ENCODE results near the gene LSM14B.

Gene LSM14B

DNA sequence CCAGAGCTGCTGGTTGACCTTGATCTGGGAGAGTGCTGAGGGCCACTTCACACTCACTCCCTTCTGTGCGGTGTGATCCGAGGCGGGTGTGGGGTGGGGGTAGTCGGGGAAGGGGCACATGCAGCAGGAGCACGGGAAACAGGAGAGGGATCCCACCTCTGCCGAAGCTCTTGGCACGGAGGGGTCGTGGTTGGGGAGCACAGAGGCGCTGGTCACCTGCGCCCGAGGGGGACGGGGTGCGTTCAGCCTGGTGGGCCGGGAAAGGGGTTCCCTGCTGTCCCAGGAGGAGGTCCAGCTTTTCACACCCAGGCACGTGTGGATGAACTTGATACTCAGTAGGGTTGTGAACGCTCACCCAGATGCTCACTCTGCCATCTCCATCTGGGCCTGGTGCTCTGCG lies 38.6 kb downstream of the LSM14B start:
- Histone ChIP-seq H3K27ac (ENCODE audit: low read length) (no peak overlapping the region), H3K9ac (ENCODE audit: low read depth, low read length) (no peak overlapping the region), H3K9me3 (ENCODE audit: insufficient read depth, low read depth, low read length) (no peaks in the 10 kb centered on the region), H3K4me3 (ENCODE audit: low read length) (no peak overlapping the region), H3K27me3 (ENCODE audit: insufficient read depth, low read length) (no peaks in the 10 kb centered on the region), H3K4me1 (ENCODE audit: insufficient read depth, low read length) (peaks cover 6% of the 10 kb centered on the region; the same call in 1 of the 2 replicates), H3K36me3 (ENCODE audit: insufficient read depth, low read depth, low read length) (peaks cover 64% of the 10 kb centered on the region)

DNA sequence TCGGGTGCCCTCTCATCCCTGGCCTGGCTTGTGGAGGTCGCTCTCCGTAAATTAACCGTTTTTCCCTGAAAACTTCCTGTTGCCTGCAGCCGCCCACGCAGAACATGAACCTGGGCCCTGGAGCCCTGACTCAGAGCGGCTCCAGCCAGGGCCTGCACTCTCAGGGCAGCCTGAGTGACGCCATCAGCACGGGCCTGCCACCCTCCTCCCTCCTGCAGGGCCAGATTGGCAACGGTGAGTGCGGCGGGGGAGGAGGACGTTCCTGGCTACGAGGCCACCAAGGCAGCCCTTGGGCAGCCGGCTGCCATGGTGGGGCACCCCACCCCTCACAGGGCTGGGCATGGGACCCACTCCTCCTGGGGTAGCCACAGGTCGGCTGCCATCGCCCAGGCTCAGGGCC lies 39.1 kb downstream of the LSM14B start:
- Histone ChIP-seq H3K9ac (ENCODE audit: low read depth, low read length) (no peak overlapping the region), H3K4me3 (ENCODE audit: low read length) (no peak overlapping the region), H3K27me3 (ENCODE audit: insufficient read depth, low read length) (no peaks in the 10 kb centered on the region), H3K36me3 (ENCODE audit: insufficient read depth, low read depth, low read length) (peaks cover 68% of the 10 kb centered on the region), H3K4me1 (ENCODE audit: insufficient read depth, low read length) (peaks cover 4% of the 10 kb centered on the region; the same call in 1 of the 2 replicates), H3K27ac (ENCODE audit: low read length) (no peak overlapping the region), H3K9me3 (ENCODE audit: insufficient read depth, low read depth, low read length) (no peaks in the 10 kb centered on the region)

GRCh38 chr20:62162765-62163484 lies 40.6 kb downstream of the LSM14B start:
- Histone ChIP-seq H3K9me3 (ENCODE audit: insufficient read depth, low read depth, low read length) (no peaks in the 10 kb centered on the region), H3K4me3 (ENCODE audit: low read length) (no peak overlapping the region), H3K27me3 (ENCODE audit: insufficient read depth, low read length) (no peaks in the 10 kb centered on the region), H3K4me1 (ENCODE audit: insufficient read depth, low read length) (no peaks in the 10 kb centered on the region), H3K9ac (ENCODE audit: low read depth, low read length) (no peak overlapping the region), H3K36me3 (ENCODE audit: insufficient read depth, low read depth, low read length) (peaks cover 76% of the 10 kb centered on the region), H3K27ac (ENCODE audit: low read length) (no peak overlapping the region)

- Histone ChIP-seq H3K9me3 (ENCODE audit: insufficient read depth, low read depth, low read length) (no peaks in the 10 kb centered on the region), H3K27me3 (ENCODE audit: insufficient read depth, low read length) (no peaks in the 10 kb centered on the region), H3K4me1 (ENCODE audit: insufficient read depth, low read length) (no peaks in the 10 kb centered on the region), H3K4me3 (ENCODE audit: low read length) (no peak overlapping the region), H3K9ac (ENCODE audit: low read depth, low read length) (no peak overlapping the region), H3K36me3 (ENCODE audit: insufficient read depth, low read depth, low read length) (peaks cover 82% of the 10 kb centered on the region), H3K27ac (ENCODE audit: low read length) (no peak overlapping the region)
Measured at GRCh38 chr20:62163485-62163865, 41.2 kb downstream of the LSM14B start.

GRCh38 chr20:62163986-62164762 lies 41.9 kb downstream of the LSM14B start:
- H3K9me3 ChIP-seq (ENCODE audit: insufficient read depth, low read depth, low read length): no peaks in the 10 kb centered on the region
- no peak overlapping the region for H3K27ac ChIP-seq (ENCODE audit: low read length)
- no peaks in the 10 kb centered on the region for H3K4me1 ChIP-seq (ENCODE audit: insufficient read depth, low read length)
- H3K4me3 ChIP-seq (ENCODE audit: low read length): no peak overlapping the region
- peaks cover 88% of the 10 kb centered on the region for H3K36me3 ChIP-seq (ENCODE audit: insufficient read depth, low read depth, low read length)
- H3K27me3 ChIP-seq (ENCODE audit: insufficient read depth, low read length): no peaks in the 10 kb centered on the region
- H3K9ac ChIP-seq (ENCODE audit: low read depth, low read length): no peak overlapping the region

DNA sequence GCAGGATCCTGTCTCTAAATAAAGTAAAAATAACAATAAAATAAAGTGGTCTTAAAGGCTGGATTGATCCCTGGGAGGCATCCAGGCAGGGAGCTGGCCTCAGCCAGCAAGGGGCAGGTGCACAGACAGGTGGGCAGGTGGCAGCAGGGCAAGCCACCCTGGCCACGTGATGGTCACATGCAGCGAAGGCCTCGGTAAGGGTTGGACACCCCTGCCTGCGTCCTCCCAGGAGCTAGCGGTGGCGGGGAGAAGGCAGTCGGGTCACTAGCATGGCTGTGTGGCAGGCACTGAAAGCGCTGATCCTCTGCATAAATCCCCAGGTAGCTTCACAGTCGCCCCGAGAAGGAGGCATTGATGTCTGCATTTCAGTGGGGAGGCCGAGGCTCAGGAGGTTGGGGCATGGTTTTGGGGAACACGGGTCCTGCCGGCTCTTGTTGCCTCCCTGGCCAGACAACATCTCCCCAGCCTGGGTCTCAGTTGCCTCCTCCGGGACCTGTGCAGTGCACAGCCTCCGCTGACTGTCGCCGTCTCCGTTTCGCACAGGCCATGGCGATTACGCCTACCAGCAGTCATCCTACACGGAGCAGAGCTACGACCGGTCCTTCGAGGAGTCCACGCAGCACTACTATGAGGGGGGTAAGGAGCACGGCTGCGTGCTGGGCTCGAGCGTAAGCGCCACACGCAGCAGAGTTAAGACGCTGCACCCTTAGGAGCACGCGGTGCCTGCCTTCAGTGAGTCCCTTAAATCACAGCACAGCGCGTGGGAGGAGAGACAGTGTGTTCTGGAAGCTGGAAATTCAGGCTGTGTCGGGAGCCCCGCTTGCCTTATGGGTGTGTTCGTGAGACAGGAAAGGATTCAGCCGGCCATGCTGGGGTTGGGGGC lies 42.8 kb downstream of the LSM14B start:
- Histone ChIP-seq H3K9ac (ENCODE audit: low read depth, low read length) (no peak overlapping the region), H3K27me3 (ENCODE audit: insufficient read depth, low read length) (no peaks in the 10 kb centered on the region), H3K27ac (ENCODE audit: low read length) (no peak overlapping the region), H3K4me3 (ENCODE audit: low read length) (no peak overlapping the region), H3K36me3 (ENCODE audit: insufficient read depth, low read depth, low read length) (peaks cover 83% of the 10 kb centered on the region), H3K9me3 (ENCODE audit: insufficient read depth, low read depth, low read length) (no peaks in the 10 kb centered on the region), H3K4me1 (ENCODE audit: insufficient read depth, low read length) (no peaks in the 10 kb centered on the region)

- Histone ChIP-seq H3K4me1 (ENCODE audit: insufficient read depth, low read length) (no peaks in the 10 kb centered on the region), H3K9me3 (ENCODE audit: insufficient read depth, low read depth, low read length) (no peaks in the 10 kb centered on the region), H3K9ac (ENCODE audit: low read depth, low read length) (no peak overlapping the region), H3K27me3 (ENCODE audit: insufficient read depth, low read length) (no peaks in the 10 kb centered on the region), H3K27ac (ENCODE audit: low read length) (no peak overlapping the region), H3K4me3 (ENCODE audit: low read length) (no peak overlapping the region), H3K36me3 (ENCODE audit: insufficient read depth, low read depth, low read length) (peaks cover 78% of the 10 kb centered on the region)
Measured at GRCh38 chr20:62165762-62166399, 43.6 kb downstream of the LSM14B start.

DNA sequence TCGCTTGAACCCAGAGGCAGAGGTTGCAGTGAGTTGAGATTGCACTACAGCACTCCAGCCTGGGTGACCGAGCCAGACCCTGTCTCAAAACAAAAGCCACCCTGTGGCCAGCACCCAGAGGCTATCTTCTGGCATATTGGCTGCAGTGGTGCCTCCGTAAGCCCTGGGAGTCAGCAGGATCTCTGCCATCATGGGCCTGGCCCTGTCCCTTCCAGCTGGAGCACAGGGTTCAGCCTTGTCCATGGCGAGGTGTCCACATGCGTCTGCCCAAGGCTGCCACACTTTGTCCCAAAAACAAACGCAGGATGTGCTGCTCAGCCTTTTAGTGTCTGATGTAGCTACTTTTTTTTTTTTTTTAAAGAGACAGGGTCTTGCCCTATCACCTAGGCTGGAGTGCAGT lies 45.2 kb downstream of the LSM14B start:
- Histone ChIP-seq H3K9ac (ENCODE audit: low read depth, low read length) (no peak overlapping the region), H3K36me3 (ENCODE audit: insufficient read depth, low read depth, low read length) (peaks cover 66% of the 10 kb centered on the region), H3K27ac (ENCODE audit: low read length) (no peak overlapping the region), H3K4me3 (ENCODE audit: low read length) (no peak overlapping the region), H3K9me3 (ENCODE audit: insufficient read depth, low read depth, low read length) (no peaks in the 10 kb centered on the region), H3K27me3 (ENCODE audit: insufficient read depth, low read length) (no peaks in the 10 kb centered on the region), H3K4me1 (ENCODE audit: insufficient read depth, low read length) (no peaks in the 10 kb centered on the region)

DNA sequence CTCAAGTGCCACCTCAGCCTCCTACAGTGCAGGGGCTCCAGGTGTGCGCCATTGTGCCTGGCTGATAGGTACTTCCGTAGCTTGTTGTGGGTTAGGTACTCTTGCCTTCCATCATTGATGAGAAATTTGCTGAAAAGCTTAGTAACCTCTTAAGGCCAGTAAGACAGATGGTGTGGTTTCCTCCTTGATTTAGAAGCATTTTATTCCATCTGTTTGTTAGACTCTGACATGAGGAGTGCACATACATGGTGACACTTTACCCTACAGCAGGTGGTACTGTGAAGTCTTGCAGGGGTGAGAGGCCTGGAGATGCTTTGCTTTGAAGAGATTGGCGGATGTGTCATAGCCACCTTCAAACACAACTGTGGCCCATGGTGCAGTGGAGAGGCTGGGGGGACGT lies 45.8 kb downstream of the LSM14B start:
- Histone ChIP-seq H3K27me3 (ENCODE audit: insufficient read depth, low read length) (no peaks in the 10 kb centered on the region), H3K4me3 (ENCODE audit: low read length) (no peak overlapping the region), H3K36me3 (ENCODE audit: insufficient read depth, low read depth, low read length) (peaks cover 63% of the 10 kb centered on the region), H3K9me3 (ENCODE audit: insufficient read depth, low read depth, low read length) (no peaks in the 10 kb centered on the region), H3K9ac (ENCODE audit: low read depth, low read length) (no peak overlapping the region), H3K27ac (ENCODE audit: low read length) (no peak overlapping the region), H3K4me1 (ENCODE audit: insufficient read depth, low read length) (no peaks in the 10 kb centered on the region)

GRCh38 chr20:62168890-62169435 lies 46.7 kb downstream of the LSM14B start:
- H3K9ac ChIP-seq (ENCODE audit: low read depth, low read length): no peak overlapping the region
- H3K36me3 ChIP-seq (ENCODE audit: insufficient read depth, low read depth, low read length): peaks cover 58% of the 10 kb centered on the region
- no peaks in the 10 kb centered on the region for H3K27me3 ChIP-seq (ENCODE audit: insufficient read depth, low read length)
- no peaks in the 10 kb centered on the region for H3K9me3 ChIP-seq (ENCODE audit: insufficient read depth, low read depth, low read length)
- H3K4me3 ChIP-seq (ENCODE audit: low read length): no peak overlapping the region
- no peaks in the 10 kb centered on the region for H3K4me1 ChIP-seq (ENCODE audit: insufficient read depth, low read length)
- no peak overlapping the region for H3K27ac ChIP-seq (ENCODE audit: low read length)

DNA sequence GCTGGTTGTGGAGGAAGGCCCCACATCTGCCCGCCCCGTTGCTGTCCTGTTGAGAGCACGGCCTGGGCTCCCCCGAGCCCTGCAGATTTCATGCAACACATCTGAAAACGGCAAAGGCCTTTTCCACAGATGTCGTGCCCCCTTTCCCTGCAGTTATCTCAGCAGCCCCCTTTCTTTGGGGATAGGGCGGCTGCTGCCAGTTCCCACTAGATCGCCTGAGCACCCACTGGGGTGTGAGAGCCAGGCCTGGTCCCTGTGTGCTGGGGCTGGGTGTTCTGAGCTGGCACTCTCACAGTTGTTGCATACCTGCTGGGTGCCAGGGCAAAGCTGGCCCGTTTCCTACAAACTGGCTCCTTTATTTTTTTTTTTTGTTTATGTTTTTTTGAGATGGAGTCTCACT lies 48.3 kb downstream of the LSM14B start:
- Histone ChIP-seq H3K27ac (ENCODE audit: low read length) (no peak overlapping the region), H3K9me3 (ENCODE audit: insufficient read depth, low read depth, low read length) (no peaks in the 10 kb centered on the region), H3K36me3 (ENCODE audit: insufficient read depth, low read depth, low read length) (peaks cover 54% of the 10 kb centered on the region), H3K4me1 (ENCODE audit: insufficient read depth, low read length) (no peaks in the 10 kb centered on the region), H3K27me3 (ENCODE audit: insufficient read depth, low read length) (no peaks in the 10 kb centered on the region), H3K4me3 (ENCODE audit: low read length) (no peak overlapping the region), H3K9ac (ENCODE audit: low read depth, low read length) (no peak overlapping the region)

All from iPS-20b (cell line).